MCF 10A (cell line): ENCODE data around the gene DNAH17. TPM values are rescaled to one million over a fixed set of nuclear protein-coding genes. Genes with fewer than 3 reads are reported as not detected.

Experiments used
- BruUV-seq: library from RNA; stranded (reverse); fragments of 400-500 nt; replicated peaks from 2 replicates; lab custom pipeline; 2021; lab: Mats Ljungman, UMichigan
- CTCF ChIA-PET: fragments of 300-600 bp; sonication (Branson Sonifier 250); formaldehyde crosslinking; extraction: SDS; loops from one replicate; lab custom pipeline; 2021; ENCODE audit warnings: antibody characterized with exemption, inconsistent platforms; lab: Yijun Ruan, JAX
- POLR2A ChIA-PET: fragments of 300-600, 350-650 bp; sonication (Branson Sonifier 250); formaldehyde crosslinking; extraction: SDS; loops from one replicate; lab custom pipeline; 2020; ENCODE audit warnings: antibody characterized with exemption, inconsistent platforms; lab: Yijun Ruan, JAX
- DNase-seq: peaks from one replicate; pipeline ENCODE4 v3.0.0-alpha.2; 2018; ENCODE audit not compliant: unreplicated experiment
- H3K27ac Mint-ChIP-seq: one replicate; pipeline ENCODE4 v1.8.0; 2022; ENCODE audit warnings: mild to moderate bottlenecking, low read depth, mixed read lengths; ENCODE audit not compliant: unreplicated experiment
- H3K27me3 Mint-ChIP-seq: one replicate; pipeline ENCODE4 v1.8.0; 2022; ENCODE audit warnings: mixed read lengths; ENCODE audit not compliant: insufficient read depth, unreplicated experiment
- H3K36me3 Mint-ChIP-seq: one replicate; pipeline ENCODE4 v1.8.0; 2022; ENCODE audit warnings: mild to moderate bottlenecking, moderate library complexity, mixed read lengths; ENCODE audit not compliant: insufficient read depth, unreplicated experiment
- H3K4me1 Mint-ChIP-seq: one replicate; pipeline ENCODE4 v1.8.0; 2022; ENCODE audit warnings: mixed read lengths; ENCODE audit not compliant: insufficient read depth, unreplicated experiment
- H3K4me3 Mint-ChIP-seq: one replicate; pipeline ENCODE4 v1.8.0; 2022; ENCODE audit warnings: mild to moderate bottlenecking, moderate library complexity, mixed read lengths; ENCODE audit not compliant: unreplicated experiment
- H3K9me3 Mint-ChIP-seq: one replicate; pipeline ENCODE4 v1.8.0; 2022; ENCODE audit warnings: mixed read lengths; ENCODE audit not compliant: unreplicated experiment
- intact Hi-C: fragments of 100-400 bp; cut with micrococcal nuclease; formaldehyde crosslinking; loops from 2 replicates; pipeline ENCODE4 v1.14.1; 2022
- total RNA-seq: library from RNA; stranded (reverse); gene quantifications from 2 replicates; pipeline ENCODE4 v1.2.3, GENCODE V29; 2022
- TF ChIP-seq, protein P1 (sequence below): fragments of 200-600 bp; IDR thresholded peaks from one replicate; pipeline ENCODE4 v1.8.0; 2022; ENCODE audit warnings: antibody characterized with exemption, mild to moderate bottlenecking; ENCODE audit not compliant: unreplicated experiment

Gene DNAH17
- total RNA-seq, 1 experiment from 2014 or later: not detected

DNA sequence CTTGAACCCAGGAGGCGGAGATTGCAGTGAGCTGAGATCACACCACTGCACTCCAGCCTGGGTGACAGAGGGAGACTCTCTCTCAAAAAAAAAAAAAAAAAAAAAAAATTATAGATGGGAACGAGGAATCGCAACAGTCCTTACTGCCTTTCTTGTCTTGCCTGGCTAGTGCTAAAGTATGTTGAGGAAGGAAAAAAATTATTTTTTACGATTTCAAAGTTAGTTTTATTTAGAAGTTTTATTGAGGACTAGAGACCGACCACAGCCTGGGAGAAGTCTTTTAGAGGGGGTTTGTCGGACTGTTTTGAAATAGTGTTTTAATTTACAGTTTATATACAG lies 15.8 kb upstream of the DNAH17 start:
- no peaks in the 10 kb centered on the region for H3K27me3 Mint-ChIP-seq
- intact Hi-C loops: loop anchor here (1.0 kb wide), 1 partner anchor 115 kb away; no protein-coding TSS in a partner anchor
- no peaks in the 10 kb centered on the region for H3K36me3 Mint-ChIP-seq
- ChIA-PET CTCF (no interaction called here), POLR2A (interaction anchor here (0.6 to 1.9 kb wide), 7 partner anchors 20 to 155 kb away, joined by 3 to 6 read pairs (median 4); no protein-coding TSS in a partner anchor)
- TF ChIP-seq, protein P1, sequence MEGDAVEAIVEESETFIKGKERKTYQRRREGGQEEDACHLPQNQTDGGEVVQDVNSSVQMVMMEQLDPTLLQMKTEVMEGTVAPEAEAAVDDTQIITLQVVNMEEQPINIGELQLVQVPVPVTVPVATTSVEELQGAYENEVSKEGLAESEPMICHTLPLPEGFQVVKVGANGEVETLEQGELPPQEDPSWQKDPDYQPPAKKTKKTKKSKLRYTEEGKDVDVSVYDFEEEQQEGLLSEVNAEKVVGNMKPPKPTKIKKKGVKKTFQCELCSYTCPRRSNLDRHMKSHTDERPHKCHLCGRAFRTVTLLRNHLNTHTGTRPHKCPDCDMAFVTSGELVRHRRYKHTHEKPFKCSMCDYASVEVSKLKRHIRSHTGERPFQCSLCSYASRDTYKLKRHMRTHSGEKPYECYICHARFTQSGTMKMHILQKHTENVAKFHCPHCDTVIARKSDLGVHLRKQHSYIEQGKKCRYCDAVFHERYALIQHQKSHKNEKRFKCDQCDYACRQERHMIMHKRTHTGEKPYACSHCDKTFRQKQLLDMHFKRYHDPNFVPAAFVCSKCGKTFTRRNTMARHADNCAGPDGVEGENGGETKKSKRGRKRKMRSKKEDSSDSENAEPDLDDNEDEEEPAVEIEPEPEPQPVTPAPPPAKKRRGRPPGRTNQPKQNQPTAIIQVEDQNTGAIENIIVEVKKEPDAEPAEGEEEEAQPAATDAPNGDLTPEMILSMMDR: no peak
- peak overlapping the region; percentile 59 for H3K4me3 Mint-ChIP-seq
- BruUV-seq: no TSS peak
- DNase-seq: no peak
- H3K27ac Mint-ChIP-seq: peak overlapping the region; percentile 86
- peaks cover 13% of the 10 kb centered on the region for H3K4me1 Mint-ChIP-seq
- no peaks in the 10 kb centered on the region for H3K9me3 Mint-ChIP-seq

DNA sequence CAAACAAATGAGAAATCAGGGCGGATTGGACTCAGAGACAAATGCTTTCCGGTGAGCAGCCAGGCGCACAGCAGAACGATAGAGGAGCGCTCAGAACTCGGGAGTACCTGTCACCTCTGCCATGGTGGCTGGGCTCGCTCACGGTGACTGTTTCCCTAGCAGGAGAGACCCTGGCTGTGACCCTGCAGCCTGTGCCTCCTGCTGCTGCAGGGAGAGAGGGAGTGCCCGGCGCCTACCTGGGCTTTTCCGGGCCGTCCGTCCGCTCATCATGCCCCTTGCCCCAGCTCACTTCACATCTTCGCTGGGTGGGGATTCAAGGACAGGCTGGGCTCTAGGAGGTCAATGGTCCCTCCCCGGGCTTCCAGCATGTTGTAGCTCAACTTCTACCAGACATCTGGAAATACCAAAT lies 14.1 kb upstream of the DNAH17 start:
- POLR2A ChIA-PET: interaction anchor here (0.5 kb wide), 1 partner anchor 198 kb away, joined by 3 read pairs; no protein-coding TSS in a partner anchor
- intact Hi-C loops: no loop called here
- Mint-ChIP-seq H3K9me3 (no peaks in the 10 kb centered on the region), H3K27ac (no peak overlapping the region), H3K27me3 (no peaks in the 10 kb centered on the region), H3K4me3 (no peak overlapping the region), H3K36me3 (no peaks in the 10 kb centered on the region), H3K4me1 (peaks cover 13% of the 10 kb centered on the region)
- DNase-seq: no peak
- TF ChIP-seq, protein P1: no peak
- BruUV-seq: no TSS peak
- CTCF ChIA-PET: interaction anchor here (1.6 kb wide), 1 partner anchor 116 kb away, joined by 5 read pairs; no protein-coding TSS in a partner anchor

DNA sequence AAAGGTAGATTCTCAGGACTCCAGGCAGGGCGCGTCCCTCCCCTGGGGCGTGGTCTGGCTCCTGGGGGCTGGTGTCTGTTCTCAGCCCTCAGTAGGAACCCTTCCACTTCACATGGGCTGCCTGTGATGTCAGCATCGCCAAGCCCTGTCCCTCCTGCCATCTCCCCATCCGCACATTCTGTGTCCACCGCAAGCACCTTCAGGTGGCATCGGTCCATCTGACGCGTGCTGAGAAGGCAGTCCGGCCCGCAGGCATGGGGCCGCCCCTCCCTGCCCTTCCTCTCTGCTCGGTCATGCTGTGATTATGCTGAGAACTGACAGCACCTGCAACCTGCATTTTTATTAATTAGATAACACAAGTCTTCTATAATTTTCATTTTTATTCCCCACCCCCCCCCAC lies 12.7 kb upstream of the DNAH17 start:
- H3K27ac Mint-ChIP-seq: no peak overlapping the region
- peak; percentile 35 for DNase-seq
- H3K4me3 Mint-ChIP-seq: no peak overlapping the region
- no peaks in the 10 kb centered on the region for H3K9me3 Mint-ChIP-seq
- H3K4me1 Mint-ChIP-seq: peaks cover 13% of the 10 kb centered on the region
- no peaks in the 10 kb centered on the region for H3K36me3 Mint-ChIP-seq
- TF ChIP-seq, protein P1: no peak
- no TSS peak for BruUV-seq
- H3K27me3 Mint-ChIP-seq: no peaks in the 10 kb centered on the region
- ChIA-PET CTCF (no interaction called here), POLR2A (no interaction called here)
- intact Hi-C loops: no loop called here

DNA sequence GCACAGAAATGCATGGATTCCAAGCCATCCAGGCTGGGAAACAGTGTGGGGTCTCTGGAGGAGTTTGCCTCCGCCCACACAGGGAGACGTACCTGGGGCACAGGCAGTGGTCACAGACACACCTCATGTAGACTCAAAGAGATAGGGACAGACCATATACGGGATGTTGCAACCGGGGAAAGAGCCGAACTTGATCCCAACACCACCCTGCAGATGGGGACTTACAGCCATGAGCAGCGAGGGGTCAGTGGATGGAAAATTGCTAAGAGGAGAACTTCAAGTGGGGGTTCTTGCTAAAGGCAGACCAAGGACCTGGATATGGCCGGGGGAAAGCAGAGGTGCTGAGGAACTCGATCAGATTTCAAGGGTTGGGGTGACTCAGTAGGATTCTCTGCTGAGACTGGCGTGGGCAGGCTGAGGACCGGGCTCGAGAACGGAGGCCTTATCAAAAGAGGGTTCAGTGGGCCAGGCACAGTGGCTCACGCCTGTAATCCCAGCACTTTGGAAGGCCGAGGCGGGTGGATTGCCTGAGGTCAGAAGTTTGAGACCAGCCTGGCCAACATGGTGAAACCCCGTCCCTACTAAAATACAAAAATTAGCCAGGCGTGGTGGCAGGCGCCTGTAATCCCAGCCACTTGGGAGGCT lies 12.0 kb upstream of the DNAH17 start:
- no peak overlapping the region for H3K27ac Mint-ChIP-seq
- H3K4me3 Mint-ChIP-seq: no peak overlapping the region
- no peaks in the 10 kb centered on the region for H3K9me3 Mint-ChIP-seq
- BruUV-seq: no TSS peak
- peaks cover 13% of the 10 kb centered on the region for H3K4me1 Mint-ChIP-seq
- no peaks in the 10 kb centered on the region for H3K36me3 Mint-ChIP-seq
- ChIA-PET CTCF (no interaction called here), POLR2A (no interaction called here)
- H3K27me3 Mint-ChIP-seq: no peaks in the 10 kb centered on the region
- intact Hi-C loops: no loop called here
- DNase-seq: no peak
- TF ChIP-seq, protein P1: no peak
